Panc1 (cell line): ENCODE results near the gene LELP1. TPM values are rescaled to one million over a fixed set of nuclear protein-coding genes. Genes with fewer than 3 reads are reported as not detected.

Experiments
- ATAC-seq: fragments of 200-7000 bp; cut with Tn5 transposase; 2 replicates; pipeline ENCODE4 v1.9.1; 2020; ENCODE audit warnings: mild to moderate bottlenecking, moderate library complexity
- BruUV-seq: library from RNA; stranded (reverse); fragments of 400-500 nt; replicated peaks from 2 replicates; lab custom pipeline; 2021; lab: Mats Ljungman, UMichigan
- CTCF ChIA-PET: fragments of 300-600 bp; sonication (Branson Sonifier 250); formaldehyde crosslinking; loops from one replicate; lab custom pipeline; 2022; ENCODE audit warnings: antibody characterized with exemption; lab: Charles Lee
- POLR2A ChIA-PET: fragments of 300-600 bp; sonication (Branson Sonifier 250); formaldehyde crosslinking; loops from one replicate; lab custom pipeline; 2022; ENCODE audit warnings: antibody characterized with exemption; lab: Charles Lee
- DNase-seq: peaks from one replicate; pipeline ENCODE4 v3.0.0-alpha.2; 2010; ENCODE audit warnings: low read depth, low spot score
- H3K27ac ChIP-seq: 2 replicates; pipeline ENCODE4 v1.5.1; 2011; ENCODE audit warnings: mild to moderate bottlenecking, low read length, inconsistent platforms
- H3K27me3 ChIP-seq: fragments of 200-500 bp; sonication (Bioruptor generic); 2 replicates; pipeline ENCODE4 v1.6.0; 2014; ENCODE audit warnings: low read length, inconsistent platforms; ENCODE audit not compliant: control insufficient read depth, insufficient read depth
- H3K36me3 ChIP-seq: fragments of 200-500 bp; sonication (Bioruptor generic); 2 replicates; pipeline ENCODE4 v1.5.1; 2014; ENCODE audit warnings: inconsistent platforms, mild to moderate bottlenecking, low read length, moderate library complexity; ENCODE audit not compliant: control insufficient read depth, insufficient read depth
- H3K4me1 ChIP-seq: 2 replicates; pipeline ENCODE4 v1.5.1; 2011; ENCODE audit warnings: inconsistent platforms, mild to moderate bottlenecking, low read length, moderate library complexity; ENCODE audit not compliant: control insufficient read depth, insufficient read depth
- H3K4me3 ChIP-seq, 2 experiments: 2 replicates each; pipeline ENCODE4 v1.5.1; 2011 to 2012; ENCODE audit warnings: low read depth in 2 of 2, low read length in 2 of 2, mild to moderate bottlenecking in 2 of 2, inconsistent platforms in 1 of 2, moderate library complexity in 1 of 2
- H3K9me3 ChIP-seq: fragments of 200-500 bp; sonication (Bioruptor generic); 2 replicates; pipeline ENCODE4 v1.5.1; 2014; ENCODE audit warnings: low read depth, mild to moderate bottlenecking, inconsistent platforms, low read length, moderate library complexity; ENCODE audit not compliant: control insufficient read depth, insufficient read depth
- CTCF ChIP-seq: fragments of 450-650 bp; IDR thresholded peaks from 2 replicates; pipeline ENCODE4 v1.5.1; 2017; ENCODE audit warnings: mild to moderate bottlenecking
- POLR2AphosphoS5 ChIP-seq: IDR thresholded peaks from 2 replicates; pipeline ENCODE4 v1.6.1; 2012; ENCODE audit warnings: mild to moderate bottlenecking, low read depth, low read length, moderate library complexity
- REST ChIP-seq, 2 experiments: IDR thresholded peaks; 2 replicates each; pipeline ENCODE4 v1.6.1; 2011 to 2012; ENCODE audit warnings: low read depth in 2 of 2, control low read depth in 1 of 2, low read length in 1 of 2, mild to moderate bottlenecking in 1 of 2, moderate library complexity in 1 of 2; ENCODE audit not compliant: insufficient read depth in 1 of 2
- SIN3A ChIP-seq: IDR thresholded peaks from 2 replicates; pipeline ENCODE4 v1.6.1; 2012; ENCODE audit warnings: low read depth, mild to moderate bottlenecking, low read length, moderate library complexity, borderline replicate concordance; ENCODE audit not compliant: insufficient read depth
- TCF7L2 ChIP-seq: IDR thresholded peaks from 2 replicates; pipeline ENCODE4 v1.6.1; 2011; ENCODE audit warnings: mild to moderate bottlenecking, low read depth, low read length, inconsistent platforms
- in situ Hi-C: cut with HindIII; loops from 2 replicates; pipeline ENCODE4 v1.10.0; 2016; ENCODE audit warnings: low sequenced_read_pairs, low pct_unique_long_range_greater_than_20kb
- intact Hi-C: fragments of 100-400 bp; cut with micrococcal nuclease; formaldehyde crosslinking; loops from one replicate; pipeline ENCODE4 v1.10.0; 2022; ENCODE audit not compliant: unreplicated experiment
- total RNA-seq: library from RNA; stranded (reverse); gene quantifications from one replicate; pipeline ENCODE4 v1.2.1, GENCODE V29; 2021; ENCODE audit not compliant: unreplicated experiment

The LELP1 gene
- total RNA-seq, 1 experiment from 2014 or later = not detected

- Histone ChIP-seq H3K4me1 (no peaks in the 10 kb centered on the region), H3K36me3 (no peaks in the 10 kb centered on the region), H3K27ac (no peak overlapping the region), H3K4me3 (no peak overlapping the region), H3K9me3 (no peaks in the 10 kb centered on the region), H3K27me3 (peaks cover 24% of the 10 kb centered on the region)
- POLR2A ChIA-PET = no interaction called here
- in situ Hi-C loops (no loop called here), intact Hi-C loops (loop anchor here (10.0 kb wide), 1 partner anchor 57 kb away; no protein-coding TSS in a partner anchor)
- ATAC-seq (no peak), DNase-seq (no peak)
- BruUV-seq = no TSS peak
- CTCF ChIA-PET = no interaction called here
- TF ChIP-seq POLR2AphosphoS5 = no peak
- no peak for TF ChIP-seq REST (IDR thresholded peaks at IDR 0.05; ENCODE audit: insufficient read depth in 1 of 2, low read depth in 2 of 2, low read length in 1 of 2)
- TF ChIP-seq CTCF = no peak
- TF ChIP-seq SIN3A = no peak
- no peak for TF ChIP-seq TCF7L2
Observed at GRCh38 chr1:153202006-153202405, 1.2 kb upstream of the LELP1 start.

GRCh38 chr1:153206631-153207030 is 3.4 kb downstream of the LELP1 start:
- ATAC-seq (no peak), DNase-seq (no peak)
- CTCF ChIA-PET = no interaction called here
- TF ChIP-seq SIN3A (no peak), CTCF (no peak), TCF7L2 (no peak), POLR2AphosphoS5 (no peak), REST (IDR thresholded peaks at IDR 0.05; ENCODE audit: insufficient read depth in 1 of 2, low read depth in 2 of 2, low read length in 1 of 2) (no peak)
- intact Hi-C loops (loop anchor here (10.0 kb wide), 1 partner anchor 62 kb away; no protein-coding TSS in a partner anchor), in situ Hi-C loops (no loop called here)
- POLR2A ChIA-PET = no interaction called here
- H3K27ac ChIP-seq = no peak overlapping the region
- no peaks in the 10 kb centered on the region for H3K9me3 ChIP-seq
- no TSS peak for BruUV-seq
- peaks cover 13% of the 10 kb centered on the region for H3K27me3 ChIP-seq
- no peaks in the 10 kb centered on the region for H3K36me3 ChIP-seq
- no peaks in the 10 kb centered on the region for H3K4me1 ChIP-seq
- H3K4me3 ChIP-seq = no peak overlapping the region
